ENCODE results near the gene BCL2L1.

DNA sequence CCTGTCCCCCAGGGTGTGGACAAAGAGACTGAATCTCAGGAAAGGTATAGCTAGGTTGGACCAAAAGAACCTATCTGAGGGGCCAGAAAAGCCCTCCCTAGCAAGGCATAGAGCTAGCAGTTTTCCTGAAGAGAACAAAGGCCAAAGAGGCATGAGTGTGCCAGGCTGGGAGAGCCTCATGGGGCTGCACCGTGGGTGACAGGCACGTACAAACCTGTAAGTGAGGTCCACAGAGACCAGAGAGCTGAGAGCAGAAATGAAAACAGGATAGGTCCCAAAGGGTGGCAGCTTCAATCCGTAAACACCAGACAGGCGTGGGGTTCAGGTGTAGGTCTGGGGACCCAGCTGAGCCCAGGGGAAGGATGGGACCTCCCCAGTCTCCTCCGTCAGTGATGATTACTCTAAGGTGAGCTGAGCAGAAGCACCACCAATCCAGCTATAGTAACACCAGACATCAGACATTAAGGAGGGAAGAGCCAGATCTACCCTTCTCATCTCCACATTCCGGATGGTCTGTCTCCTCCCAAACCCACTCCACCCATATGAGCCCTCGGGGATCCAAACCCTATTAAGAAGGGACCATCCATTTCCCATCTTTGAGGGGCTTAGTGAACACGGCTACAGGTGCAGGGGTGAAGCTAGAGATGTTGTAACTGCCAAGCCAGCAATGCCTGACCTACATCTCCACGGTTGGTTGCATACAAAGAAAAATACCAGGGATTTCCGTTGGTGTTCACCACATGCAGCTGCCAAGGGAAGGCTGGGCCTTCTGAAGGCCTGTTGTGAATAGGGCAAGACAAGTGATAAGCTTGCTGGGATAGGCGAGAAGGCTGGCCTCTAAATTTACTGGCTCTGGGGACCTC, 38.3 kb downstream of the BCL2L1 start:
- TF ChIP-seq, protein P1, sequence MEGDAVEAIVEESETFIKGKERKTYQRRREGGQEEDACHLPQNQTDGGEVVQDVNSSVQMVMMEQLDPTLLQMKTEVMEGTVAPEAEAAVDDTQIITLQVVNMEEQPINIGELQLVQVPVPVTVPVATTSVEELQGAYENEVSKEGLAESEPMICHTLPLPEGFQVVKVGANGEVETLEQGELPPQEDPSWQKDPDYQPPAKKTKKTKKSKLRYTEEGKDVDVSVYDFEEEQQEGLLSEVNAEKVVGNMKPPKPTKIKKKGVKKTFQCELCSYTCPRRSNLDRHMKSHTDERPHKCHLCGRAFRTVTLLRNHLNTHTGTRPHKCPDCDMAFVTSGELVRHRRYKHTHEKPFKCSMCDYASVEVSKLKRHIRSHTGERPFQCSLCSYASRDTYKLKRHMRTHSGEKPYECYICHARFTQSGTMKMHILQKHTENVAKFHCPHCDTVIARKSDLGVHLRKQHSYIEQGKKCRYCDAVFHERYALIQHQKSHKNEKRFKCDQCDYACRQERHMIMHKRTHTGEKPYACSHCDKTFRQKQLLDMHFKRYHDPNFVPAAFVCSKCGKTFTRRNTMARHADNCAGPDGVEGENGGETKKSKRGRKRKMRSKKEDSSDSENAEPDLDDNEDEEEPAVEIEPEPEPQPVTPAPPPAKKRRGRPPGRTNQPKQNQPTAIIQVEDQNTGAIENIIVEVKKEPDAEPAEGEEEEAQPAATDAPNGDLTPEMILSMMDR (IDR thresholded peaks at IDR 0.05) = no peak
- no peak for TF ChIP-seq POLR2A (IDR thresholded peaks at IDR 0.05)

All from body of pancreas (tissue), 4 donors.